KOPT-K1 (cell line): ENCODE measurements around the gene NNAT.

Experiments
- H3K27ac ChIP-seq: fragments of 200-600 bp; sonication (generic); 2 replicates; pipeline ENCODE4 v1.5.1; 2016; ENCODE audit warnings: antibody characterized with exemption, mild to moderate bottlenecking, low read depth, low read length; ENCODE audit not compliant: poor library complexity, severe bottlenecking
- H3K36me3 ChIP-seq: fragments of 200-600 bp; sonication (generic); 2 replicates; pipeline ENCODE4 v1.5.1; 2017; ENCODE audit warnings: antibody characterized with exemption, mild to moderate bottlenecking, low read length, moderate library complexity; ENCODE audit not compliant: insufficient read depth
- H3K9me3 ChIP-seq: fragments of 200-600 bp; sonication (generic); 2 replicates; pipeline ENCODE4 v1.5.1; 2017; ENCODE audit warnings: antibody characterized with exemption, low read length, mild to moderate bottlenecking; ENCODE audit not compliant: insufficient read depth, poor library complexity, severe bottlenecking

The NNAT gene

GRCh38 chr20:37513779-37514359, 7.2 kb upstream of the NNAT start:
- H3K9me3 ChIP-seq, result no peaks in the 10 kb centered on the region
- H3K36me3 ChIP-seq, result peaks cover 34% of the 10 kb centered on the region; the same call in 1 of the 2 replicates
- no peak overlapping the region for H3K27ac ChIP-seq

GRCh38 chr20:37515876-37516275, 5.2 kb upstream of the NNAT start:
- H3K36me3 ChIP-seq, result peaks cover 41% of the 10 kb centered on the region; the same call in 1 of the 2 replicates
- no peak overlapping the region for H3K27ac ChIP-seq
- H3K9me3 ChIP-seq, result peaks cover 8% of the 10 kb centered on the region

GRCh38 chr20:37516811-37517750, 4.0 kb upstream of the NNAT start:
- H3K27ac ChIP-seq, result no peak overlapping the region
- peaks cover 44% of the 10 kb centered on the region; the same call in 1 of the 2 replicates for H3K36me3 ChIP-seq
- peaks cover 19% of the 10 kb centered on the region for H3K9me3 ChIP-seq

- H3K27ac ChIP-seq, result no peak overlapping the region
- peaks cover 44% of the 10 kb centered on the region; the same call in 1 of the 2 replicates for H3K36me3 ChIP-seq
- peaks cover 19% of the 10 kb centered on the region for H3K9me3 ChIP-seq
Measured at GRCh38 chr20:37518059-37518458, 3.0 kb upstream of the NNAT start.

GRCh38 chr20:37518606-37519507, 2.2 kb upstream of the NNAT start:
- Histone ChIP-seq H3K9me3 (peaks cover 19% of the 10 kb centered on the region), H3K36me3 (peaks cover 44% of the 10 kb centered on the region; the same call in 1 of the 2 replicates), H3K27ac (no peak overlapping the region)

GRCh38 chr20:37519508-37520418, 1.3 kb upstream of the NNAT start:
- H3K36me3 ChIP-seq, result peaks cover 40% of the 10 kb centered on the region; the same call in 1 of the 2 replicates
- H3K9me3 ChIP-seq, result peaks cover 19% of the 10 kb centered on the region
- no peak overlapping the region for H3K27ac ChIP-seq

- H3K36me3 ChIP-seq, result peaks cover 33% of the 10 kb centered on the region; the same call in 1 of the 2 replicates
- peaks cover 19% of the 10 kb centered on the region for H3K9me3 ChIP-seq
- no peak overlapping the region for H3K27ac ChIP-seq
Measured at GRCh38 chr20:37520419-37520955, 563 bp upstream of the NNAT start.

- Histone ChIP-seq H3K36me3 (peaks cover 25% of the 10 kb centered on the region; the same call in 1 of the 2 replicates), H3K27ac (no peak overlapping the region), H3K9me3 (peaks cover 19% of the 10 kb centered on the region)
Measured at GRCh38 chr20:37522260-37523011, 1.4 kb downstream of the NNAT start.

- Histone ChIP-seq H3K27ac (no peak overlapping the region), H3K36me3 (peaks cover 19% of the 10 kb centered on the region; the same call in 1 of the 2 replicates), H3K9me3 (peaks cover 19% of the 10 kb centered on the region)
Measured at GRCh38 chr20:37523012-37523391, 2.0 kb downstream of the NNAT start.

- H3K36me3 ChIP-seq, result peaks cover 10% of the 10 kb centered on the region; the same call in 1 of the 2 replicates
- H3K27ac ChIP-seq, result no peak overlapping the region
- H3K9me3 ChIP-seq, result peaks cover 19% of the 10 kb centered on the region
Measured at GRCh38 chr20:37523911-37524700, 3.1 kb downstream of the NNAT start.

- Histone ChIP-seq H3K27ac (no peak overlapping the region), H3K9me3 (peaks cover 19% of the 10 kb centered on the region), H3K36me3 (peaks cover 10% of the 10 kb centered on the region; the same call in 1 of the 2 replicates)
Measured at GRCh38 chr20:37524859-37525708, 4.0 kb downstream of the NNAT start.

GRCh38 chr20:37525810-37526209, 4.8 kb downstream of the NNAT start:
- Histone ChIP-seq H3K9me3 (peaks cover 11% of the 10 kb centered on the region), H3K36me3 (peaks cover 4% of the 10 kb centered on the region; the same call in 1 of the 2 replicates), H3K27ac (no peak overlapping the region)
